Fibroblast of lung (primary cell): ENCODE results near the gene CADPS.

Experiments
- CTCF ChIP-seq, 2 donors: IDR thresholded peaks in 1 of 2; conservative IDR thresholded peaks in 1 of 2; 1 replicate in 1 of 2; 2 replicates in 1 of 2; pipeline ENCODE4 v1.5.1; 2011 to 2012; ENCODE audit warnings: low read length in 2 of 2, control low read depth in 1 of 2, inconsistent platforms in 1 of 2, low read depth in 1 of 2, mild to moderate bottlenecking in 1 of 2
- EZH2 ChIP-seq: IDR thresholded peaks from 2 replicates; pipeline ENCODE4 v1.5.1; 2012; ENCODE audit warnings: low read length, control low read depth, mild to moderate bottlenecking; ENCODE audit errors: missing control alignments

GRCh38 chr3:62774221-62774620, 101.0 kb downstream of the CADPS start:
- TF ChIP-seq CTCF (conservative IDR thresholded peaks at IDR 0.05 in 1 of 2, IDR thresholded peaks at IDR 0.05 in 1 of 2; ENCODE audit: low read depth in 1 of 2, low read length in 2 of 2): no peak
- TF ChIP-seq EZH2: no peak
